Caco-2 (cell line): ENCODE measurements around the gene CLCN1. TPM values are rescaled to one million over a fixed set of nuclear protein-coding genes. Genes with fewer than 3 reads are reported as not detected.

Source experiments
- BruUV-seq: library from RNA; stranded (reverse); fragments of 400-500 nt; replicated peaks from 2 replicates; lab custom pipeline; 2021; lab: Mats Ljungman, UMichigan
- CTCF ChIA-PET: fragments of 300-600 bp; sonication (Branson Sonifier 250); formaldehyde crosslinking; loops from one replicate; lab custom pipeline; 2022; ENCODE audit warnings: antibody characterized with exemption; lab: Charles Lee
- POLR2A ChIA-PET: fragments of 300-600 bp; sonication (Branson Sonifier 250); formaldehyde crosslinking; loops from one replicate; lab custom pipeline; 2022; ENCODE audit warnings: antibody characterized with exemption; lab: Charles Lee
- DNase-seq, 2 experiments: peaks; one replicate each; pipeline versions ENCODE4 v3.0.0 to v3.0.0-alpha.2; 2020 to 2022
- H3K27me3 ChIP-seq: replicated peaks from 2 replicates; pipeline ENCODE4 v1.6.0; 2011; ENCODE audit warnings: low read length; ENCODE audit not compliant: control insufficient read depth, insufficient read depth
- H3K36me3 ChIP-seq: 2 replicates; pipeline ENCODE4 v1.5.1; 2011; ENCODE audit warnings: low read length; ENCODE audit not compliant: control insufficient read depth, insufficient read depth
- H3K4me1 ChIP-seq: fragments of 250-450 bp; sonication (Bioruptor Pico); 2 replicates; pipeline ENCODE4 v1.5.1; 2020; ENCODE audit warnings: mild to moderate bottlenecking
- H3K4me3 ChIP-seq: 2 replicates; pipeline ENCODE4 v1.5.1; 2011; ENCODE audit warnings: low read depth, mild to moderate bottlenecking, control low read depth, low read length
- H3K9me3 ChIP-seq: fragments of 250-450 bp; sonication (Bioruptor Pico); 2 replicates; pipeline ENCODE4 v1.5.1; 2020; ENCODE audit warnings: mild to moderate bottlenecking, moderate library complexity
- H3K27ac Mint-ChIP-seq: one replicate; pipeline ENCODE4 v1.8.0; 2022; ENCODE audit warnings: mixed read lengths; ENCODE audit not compliant: unreplicated experiment
- H3K27me3 Mint-ChIP-seq: one replicate; pipeline ENCODE4 v1.8.0; 2022; ENCODE audit warnings: mixed read lengths; ENCODE audit not compliant: insufficient read depth, unreplicated experiment
- H3K36me3 Mint-ChIP-seq: one replicate; pipeline ENCODE4 v1.8.0; 2022; ENCODE audit warnings: mild to moderate bottlenecking, mixed read lengths; ENCODE audit not compliant: insufficient read depth, unreplicated experiment
- H3K4me1 Mint-ChIP-seq: one replicate; pipeline ENCODE4 v1.8.0; 2022; ENCODE audit warnings: low read depth, mixed read lengths; ENCODE audit not compliant: unreplicated experiment
- H3K4me3 Mint-ChIP-seq: one replicate; pipeline ENCODE4 v1.8.0; 2022; ENCODE audit warnings: mild to moderate bottlenecking, moderate library complexity, mixed read lengths; ENCODE audit not compliant: unreplicated experiment
- H3K9me3 Mint-ChIP-seq: one replicate; pipeline ENCODE4 v1.8.0; 2022; ENCODE audit warnings: mixed read lengths; ENCODE audit not compliant: unreplicated experiment
- CTCF ChIP-seq, 2 experiments: fragments of 200-600 bp in 1 of 2; IDR thresholded peaks; 1 replicate in 1 of 2; 2 replicates in 1 of 2; pipeline versions ENCODE4 v1.5.1 to v1.8.0; 2011 to 2022; ENCODE audit warnings: antibody characterized with exemption in 1 of 2, control low read depth in 1 of 2, inconsistent platforms in 1 of 2, low read depth in 1 of 2, low read length in 1 of 2, mild to moderate bottlenecking in 1 of 2, moderate library complexity in 1 of 2; ENCODE audit not compliant: insufficient read depth in 1 of 2, severe bottlenecking in 1 of 2, unreplicated experiment in 1 of 2
- intact Hi-C: fragments of 100-400 bp; cut with micrococcal nuclease; formaldehyde crosslinking; loops from one replicate; pipeline ENCODE4 v1.10.0; 2022; ENCODE audit not compliant: unreplicated experiment
- total RNA-seq: library from RNA; stranded (reverse); gene quantifications from 2 replicates; pipeline ENCODE4 v1.2.3, GENCODE V29; 2022

The CLCN1 gene
- total RNA-seq, 1 experiment from 2014 or later = 1.9 TPM

- Mint-ChIP-seq H3K27me3 (no peaks in the 10 kb centered on the region), H3K9me3 (no peaks in the 10 kb centered on the region), H3K27ac (no peak overlapping the region), H3K4me3 (no peak overlapping the region), H3K4me1 (peaks cover 3% of the 10 kb centered on the region), H3K36me3 (peaks cover 97% of the 10 kb centered on the region)
- ChIA-PET POLR2A (interaction anchor here (0.8 kb wide), 1 partner anchor 33 kb away, joined by 11 read pairs; no protein-coding TSS in a partner anchor), CTCF (interaction anchor here (0.9 to 1.9 kb wide), 3 partner anchors 9 to 65 kb away, joined by 5 to 8 read pairs (median 6); partner anchors contain the start of gene CASP2)
- peak; percentile 71 to 83 for DNase-seq
- peaks cover 11% of the 10 kb centered on the region for H3K36me3 ChIP-seq
- intact Hi-C loops = loop anchor here (1.0 kb wide), 1 partner anchor 65 kb away; no protein-coding TSS in a partner anchor
- H3K27me3 ChIP-seq = no peaks in the 10 kb centered on the region
- no peak overlapping the region for H3K4me3 ChIP-seq
- peak; percentile 74 to 81 for TF ChIP-seq CTCF (IDR thresholded peaks at IDR 0.05; ENCODE audit: insufficient read depth in 1 of 2, low read depth in 1 of 2, low read length in 1 of 2, severe bottlenecking in 1 of 2, unreplicated experiment in 1 of 2)
- TSS peak; percentile 5 for BruUV-seq
- no peaks in the 10 kb centered on the region for H3K9me3 ChIP-seq
- 0 out of 2 replicates have a peak, but pooled peaks cover 6% of the 10 kb centered on the region for H3K4me1 ChIP-seq
Observed at GRCh38 chr7:143305423-143306070, 10.4 kb upstream of the CLCN1 start.

- no peak for DNase-seq
- H3K27me3 ChIP-seq = no peaks in the 10 kb centered on the region
- H3K36me3 Mint-ChIP-seq = peaks cover 67% of the 10 kb centered on the region
- TF ChIP-seq CTCF (IDR thresholded peaks at IDR 0.05; ENCODE audit: insufficient read depth in 1 of 2, low read depth in 1 of 2, low read length in 1 of 2, severe bottlenecking in 1 of 2, unreplicated experiment in 1 of 2) = no peak
- no peak overlapping the region for H3K27ac Mint-ChIP-seq
- ChIA-PET POLR2A (no interaction called here), CTCF (interaction anchor here (1.0 to 1.2 kb wide), 2 partner anchors 37 to 75 kb away, joined by 3 to 4 read pairs; no protein-coding TSS in a partner anchor)
- intact Hi-C loops = no loop called here
- H3K9me3 Mint-ChIP-seq = no peaks in the 10 kb centered on the region
- no peak overlapping the region for H3K4me3 Mint-ChIP-seq
- H3K4me1 Mint-ChIP-seq = no peaks in the 10 kb centered on the region
- H3K4me3 ChIP-seq = no peak overlapping the region
- H3K4me1 ChIP-seq = no peaks in the 10 kb centered on the region
- no peaks in the 10 kb centered on the region for H3K9me3 ChIP-seq
- peaks cover 6% of the 10 kb centered on the region for H3K36me3 ChIP-seq
- no TSS peak for BruUV-seq
- H3K27me3 Mint-ChIP-seq = no peaks in the 10 kb centered on the region
Observed at GRCh38 chr7:143308632-143309031, 7.3 kb upstream of the CLCN1 start.

GRCh38 chr7:143314127-143314526, 1.8 kb upstream of the CLCN1 start:
- no peak for TF ChIP-seq CTCF (IDR thresholded peaks at IDR 0.05; ENCODE audit: insufficient read depth in 1 of 2, low read depth in 1 of 2, low read length in 1 of 2, severe bottlenecking in 1 of 2, unreplicated experiment in 1 of 2)
- CTCF ChIA-PET = no interaction called here
- Histone ChIP-seq H3K27me3 (no peaks in the 10 kb centered on the region), H3K4me3 (no peak overlapping the region), H3K36me3 (no peaks in the 10 kb centered on the region), H3K9me3 (no peaks in the 10 kb centered on the region), H3K4me1 (peaks cover 14% of the 10 kb centered on the region)
- H3K4me3 Mint-ChIP-seq = no peak overlapping the region
- peaks cover 12% of the 10 kb centered on the region for H3K36me3 Mint-ChIP-seq
- H3K9me3 Mint-ChIP-seq = no peaks in the 10 kb centered on the region
- intact Hi-C loops = no loop called here
- no peaks in the 10 kb centered on the region for H3K27me3 Mint-ChIP-seq
- peaks cover 22% of the 10 kb centered on the region for H3K4me1 Mint-ChIP-seq
- POLR2A ChIA-PET = no interaction called here
- no peak for DNase-seq
- BruUV-seq = no TSS peak
- H3K27ac Mint-ChIP-seq = no peak overlapping the region
